ENCODE results near the gene PDE4A. TPM values are rescaled to one million over a fixed set of nuclear protein-coding genes. Genes with fewer than 3 reads are reported as not detected.

Gene PDE4A
- total and polyA plus RNA-seq, 7 donors: 4.1 to 29.0 (median 14.4) TPM

- intact Hi-C loops (cut with DNase I): no loop called here
- H3K4me3 ChIP-seq: peak overlapping the region; percentile 77
- no peak for TF ChIP-seq CTCF (IDR thresholded peaks at IDR 0.05)
- ATAC-seq: no peak
- H3K27me3 ChIP-seq (ENCODE audit: insufficient read depth in 3 of 3, low read length in 2 of 3): peaks cover 0 to 43% (median 20%) of the 10 kb centered on the region in 3 donors
- peaks cover 30% of the 10 kb centered on the region for H3K4me1 ChIP-seq
- no peak for DNase-seq
- H3K9me3 ChIP-seq: no peaks in the 10 kb centered on the region
- peak overlapping the region; percentile 65 for H3K27ac ChIP-seq
- H3K36me3 ChIP-seq (ENCODE audit: insufficient read depth in 1 of 2, low read depth in 1 of 2): no peaks in the 10 kb centered on the region
- 1 to 4% (median 3%) methylated on average over 9 of the region's 9 CpGs for WGBS, 3 donors
These were observed 4.3 kb upstream of the PDE4A start for GRCh38 chr19:10416083-10416379.

DNA sequence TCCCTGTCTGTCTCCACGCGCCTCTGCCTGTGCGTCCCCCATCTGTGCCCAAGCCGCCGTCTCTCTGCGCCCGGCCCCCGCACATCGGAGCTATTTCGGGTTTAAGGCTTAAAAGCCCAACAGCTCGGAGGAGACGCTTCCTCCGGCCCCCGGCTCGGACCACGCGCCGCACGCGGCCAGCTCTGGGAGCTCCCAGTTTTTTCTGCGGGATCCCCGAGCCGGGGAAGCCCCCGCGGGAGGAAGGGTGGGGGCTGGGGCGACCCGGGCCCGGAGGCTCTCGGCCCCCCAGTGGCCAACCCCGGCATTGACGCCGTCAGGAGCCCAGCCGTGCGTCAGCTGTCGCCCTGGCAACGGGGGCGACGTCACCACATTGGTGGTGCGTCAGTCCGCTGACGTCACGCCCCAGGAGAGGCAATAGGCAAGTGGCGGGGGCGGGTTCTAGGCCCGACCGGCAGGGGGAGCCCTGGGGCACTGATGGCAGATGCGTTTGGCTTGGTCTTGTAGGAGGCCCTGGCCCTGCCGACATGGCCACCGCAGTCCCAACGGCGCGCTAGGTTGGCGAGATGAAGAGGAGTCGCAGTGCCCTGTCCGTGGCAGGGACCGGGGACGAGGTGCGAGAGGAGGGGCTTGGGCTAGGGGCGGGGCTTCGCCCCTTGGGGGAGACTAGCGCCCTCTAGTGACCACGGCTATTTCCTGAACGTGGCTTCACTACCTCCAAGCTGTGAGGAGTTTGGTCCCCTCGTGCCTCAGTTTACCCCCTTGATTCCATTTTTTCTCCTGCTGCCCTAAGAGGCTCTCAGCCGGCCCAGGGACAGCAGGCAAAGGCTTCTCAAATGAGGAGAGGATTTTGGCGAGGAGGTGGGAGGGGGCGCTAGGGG, 3.7 kb upstream of the PDE4A start:
- TF ChIP-seq CTCF (IDR thresholded peaks at IDR 0.05): peak; percentile 83
- Histone ChIP-seq H3K4me1 (peaks cover 30% of the 10 kb centered on the region), H3K9me3 (no peaks in the 10 kb centered on the region), H3K27me3 (ENCODE audit: insufficient read depth in 3 of 3, low read length in 2 of 3) (peaks cover 0 to 48% (median 23%) of the 10 kb centered on the region in 3 donors), H3K4me3 (peak overlapping the region; percentile 77), H3K36me3 (ENCODE audit: insufficient read depth in 1 of 2, low read depth in 1 of 2) (no peaks in the 10 kb centered on the region), H3K27ac (peak overlapping the region; percentile 65)
- WGBS, 3 donors: 3% methylated on average over 64 to 67 of the region's 67 CpGs
- ATAC-seq (peak; percentile 89 to 91 (median 90)), DNase-seq (peak; percentile 89 to 96)
- intact Hi-C loops (cut with DNase I): no loop called here

DNA sequence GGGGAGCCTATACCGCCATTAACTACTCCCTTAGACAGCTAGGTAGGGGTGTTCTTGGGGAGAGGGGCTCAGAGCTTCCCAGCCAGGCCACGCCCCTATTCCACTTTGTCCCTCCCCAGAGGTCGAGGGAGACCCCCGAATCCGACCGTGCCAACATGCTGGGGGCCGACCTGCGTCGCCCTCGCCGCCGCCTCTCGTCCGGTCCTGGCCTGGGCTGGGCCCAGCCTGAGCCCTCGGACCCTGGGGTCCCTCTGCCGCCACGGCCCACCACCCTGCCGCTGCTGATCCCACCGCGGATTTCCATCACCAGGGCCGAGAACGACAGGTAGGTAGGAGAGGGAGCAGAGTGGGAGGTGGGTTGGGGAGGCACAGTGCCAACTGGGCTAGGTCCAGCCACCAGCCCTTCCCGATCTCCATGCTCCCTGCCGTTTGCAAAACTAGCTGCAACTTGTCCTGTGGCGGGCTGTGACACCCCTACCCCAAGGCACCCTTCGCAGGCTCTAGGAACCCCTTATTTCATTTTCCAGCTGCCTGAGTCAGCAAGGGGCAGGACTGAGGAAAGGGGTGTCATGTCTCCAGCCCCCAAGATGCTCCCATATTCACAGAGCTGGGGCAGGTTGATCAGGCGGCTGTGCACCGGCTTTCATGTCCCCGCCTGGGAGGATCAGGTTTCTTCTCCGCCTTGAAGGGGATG, 2.6 kb upstream of the PDE4A start:
- Histone ChIP-seq H3K27me3 (ENCODE audit: insufficient read depth in 3 of 3, low read length in 2 of 3) (peaks cover 0 to 58% (median 26%) of the 10 kb centered on the region in 3 donors), H3K4me1 (peaks cover 22% of the 10 kb centered on the region), H3K27ac (no peak overlapping the region), H3K9me3 (no peaks in the 10 kb centered on the region), H3K4me3 (no peak overlapping the region), H3K36me3 (ENCODE audit: insufficient read depth in 1 of 2, low read depth in 1 of 2) (no peaks in the 10 kb centered on the region)
- ATAC-seq (no peak), DNase-seq (no peak)
- TF ChIP-seq CTCF (IDR thresholded peaks at IDR 0.05): no peak
- intact Hi-C loops (cut with DNase I): no loop called here
- 6 to 14% (median 14%) methylated on average over 19 to 30 of the region's 30 CpGs for WGBS, 3 donors

DNA sequence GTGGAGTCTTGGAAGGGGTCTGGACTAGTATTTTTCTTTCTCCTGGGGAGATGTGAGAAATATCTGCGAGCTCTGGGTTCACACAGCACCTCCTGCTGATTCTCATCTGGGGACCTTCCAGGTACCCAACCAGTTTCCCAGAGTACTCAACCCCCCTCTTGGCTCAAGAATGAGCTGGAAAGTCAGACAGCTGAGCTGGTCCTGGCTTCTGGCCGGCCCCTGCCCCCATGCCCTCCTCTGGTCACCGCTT, 2.2 kb upstream of the PDE4A start:
- no peak for ATAC-seq
- Histone ChIP-seq H3K4me3 (no peak overlapping the region), H3K4me1 (peaks cover 22% of the 10 kb centered on the region), H3K27ac (no peak overlapping the region), H3K9me3 (no peaks in the 10 kb centered on the region), H3K36me3 (ENCODE audit: insufficient read depth in 1 of 2, low read depth in 1 of 2) (no peaks in the 10 kb centered on the region), H3K27me3 (ENCODE audit: insufficient read depth in 3 of 3, low read length in 2 of 3) (peaks cover 0 to 62% (median 26%) of the 10 kb centered on the region in 3 donors)
- WGBS, 3 donors: 1 to 14% (median 8%) methylated on average over 2 to 3 of the region's 3 CpGs
- intact Hi-C loops (cut with DNase I): no loop called here
- no peak for DNase-seq
- no peak for TF ChIP-seq CTCF (IDR thresholded peaks at IDR 0.05)

Data from psoas muscle (tissue), 8 donors.